Spinal cord (tissue), 10 donors: ENCODE data around the gene DNTTIP2. TPM values are rescaled to one million over a fixed set of nuclear protein-coding genes. Genes with fewer than 3 reads are reported as not detected.
A peak's percentile ranks its signal among the peaks of the same experiment; 100 is the strongest.
"Not testable (repeated sequence)": the region's sequence is repeated elsewhere in the genome, so short reads cannot be mapped to it uniquely, and the experiment has no call there.

ENCODE experiments used
- DNase-seq, 6 donors: peaks; one replicate each; pipeline versions ENCODE4 v3.0.0 to v3.0.0-alpha.2; 2013 to 2015; ENCODE audit warnings: low spot score in 6 of 6, low read depth in 4 of 6
- H3K27ac ChIP-seq: one replicate; pipeline ENCODE4 v1.5.1; 2013; ENCODE audit warnings: low read depth, low read length, control low read depth
- H3K27me3 ChIP-seq: one replicate; pipeline ENCODE4 v1.6.1; 2013; ENCODE audit warnings: low read length; ENCODE audit not compliant: control insufficient read depth, insufficient read depth
- H3K36me3 ChIP-seq: one replicate; pipeline ENCODE4 v1.6.1; 2013; ENCODE audit warnings: low read length; ENCODE audit not compliant: control insufficient read depth, insufficient read depth
- H3K4me1 ChIP-seq: one replicate; pipeline ENCODE4 v1.6.1; 2013; ENCODE audit warnings: low read length; ENCODE audit not compliant: control insufficient read depth, insufficient read depth
- H3K4me3 ChIP-seq: one replicate; pipeline ENCODE4 v1.5.1; 2013; ENCODE audit warnings: low read depth, low read length, control low read depth
- H3K9me3 ChIP-seq: one replicate; pipeline ENCODE4 v1.6.1; 2013; ENCODE audit warnings: low read length; ENCODE audit not compliant: control insufficient read depth, insufficient read depth
- WGBS: methylation state at CpG from one replicate; pipeline ENCODE4 v1.1.5; 2013; ENCODE audit warnings: missing lambda C conversion rate; ENCODE audit not compliant: insufficient coverage; 5-methylcytosine and 5-hydroxymethylcytosine counted together
- polyA plus RNA-seq, 2 donors: library from polyadenylated mRNA; unstranded; fragments of 120-200 nt; gene quantifications; one replicate each; pipeline ENCODE4 v1.2.1, GENCODE V29; 2013; ENCODE audit not compliant: insufficient read length in 2 of 2
- total RNA-seq, 2 donors: library from RNA; depleted of rRNA in 1 of 2; stranded (reverse); fragments of 120-200 nt in 1 of 2; fragments of >200 nt in 1 of 2; gene quantifications; one replicate each; pipeline versions ENCODE4 v1.2.3 to v1.2.4, GENCODE V29; 2013 to 2014
- donor health status: healthy.

The DNTTIP2 gene
- total and polyA plus RNA-seq, 4 donors = 40.6 to 48.1 (median 41.8) TPM

- DNase-seq, H3K36me3 ChIP-seq, H3K4me3 ChIP-seq, H3K27me3 ChIP-seq, H3K9me3 ChIP-seq, H3K27ac ChIP-seq, H3K4me1 ChIP-seq: not testable (repeated sequence)
- 78% methylated on average over 4 of the region's 9 CpGs for WGBS
These were observed 23.0 kb downstream of the DNTTIP2 start for GRCh38 chr1:93855983-93856382.

GRCh38 chr1:93853940-93854339, 25.1 kb downstream of the DNTTIP2 start:
- H3K27me3 ChIP-seq = no peaks in the 10 kb centered on the region
- no peak overlapping the region for H3K4me3 ChIP-seq
- no peaks in the 10 kb centered on the region for H3K4me1 ChIP-seq
- H3K36me3 ChIP-seq = no peaks in the 10 kb centered on the region
- peaks cover 1% of the 10 kb centered on the region for H3K9me3 ChIP-seq
- no peak for DNase-seq
- 100% methylated on average over 1 of the region's 3 CpGs for WGBS
- no peak overlapping the region for H3K27ac ChIP-seq

- Histone ChIP-seq H3K9me3 (peaks cover 1% of the 10 kb centered on the region), H3K4me3 (no peak overlapping the region), H3K36me3 (no peaks in the 10 kb centered on the region), H3K4me1 (peaks cover 7% of the 10 kb centered on the region), H3K27me3 (no peaks in the 10 kb centered on the region), H3K27ac (no peak overlapping the region)
- no CpG with 5 or more reads among the region's 1 CpG for WGBS
- no peak for DNase-seq
These were observed 27.1 kb downstream of the DNTTIP2 start for GRCh38 chr1:93851878-93852277.

- Histone ChIP-seq H3K4me3 (no peak overlapping the region), H3K27ac (no peak overlapping the region), H3K36me3 (no peaks in the 10 kb centered on the region), H3K4me1 (peaks cover 7% of the 10 kb centered on the region), H3K27me3 (no peaks in the 10 kb centered on the region), H3K9me3 (peaks cover 1% of the 10 kb centered on the region)
- DNase-seq = no peak
These were observed 27.7 kb downstream of the DNTTIP2 start for GRCh38 chr1:93851327-93851712.

- H3K4me3 ChIP-seq, H3K27me3 ChIP-seq, H3K9me3 ChIP-seq, H3K27ac ChIP-seq, H3K36me3 ChIP-seq: not testable (repeated sequence)
- 90% methylated on average over 1 of the region's 10 CpGs for WGBS
- H3K4me1 ChIP-seq = peaks cover 11% of the 10 kb centered on the region
- peak in 2 of 6 donors; percentile 55 to 67 for DNase-seq
These were observed 28.2 kb downstream of the DNTTIP2 start for GRCh38 chr1:93850687-93851326.

- H3K36me3 ChIP-seq = no peaks in the 10 kb centered on the region
- H3K27me3 ChIP-seq = no peaks in the 10 kb centered on the region
- no CpG with 5 or more reads among the region's 4 CpGs for WGBS
- peaks cover 16% of the 10 kb centered on the region for H3K4me1 ChIP-seq
- no peak for DNase-seq
- H3K27ac ChIP-seq = peak overlapping the region; percentile 99
- peak overlapping the region; percentile 93 for H3K4me3 ChIP-seq
- no peaks in the 10 kb centered on the region for H3K9me3 ChIP-seq
These were observed 30.6 kb downstream of the DNTTIP2 start for GRCh38 chr1:93848350-93848883.

GRCh38 chr1:93847811-93848288, 31.2 kb downstream of the DNTTIP2 start:
- H3K4me1 ChIP-seq = peaks cover 16% of the 10 kb centered on the region
- no peaks in the 10 kb centered on the region for H3K36me3 ChIP-seq
- H3K27ac ChIP-seq = peak overlapping the region; percentile 99
- no peaks in the 10 kb centered on the region for H3K27me3 ChIP-seq
- 0% methylated on average over 32 of the region's 36 CpGs for WGBS
- H3K9me3 ChIP-seq = no peaks in the 10 kb centered on the region
- H3K4me3 ChIP-seq = peak overlapping the region; percentile 93
- DNase-seq = peak; percentile 45 to 88 (median 54)

GRCh38 chr1:93846992-93847810, 31.8 kb downstream of the DNTTIP2 start:
- Histone ChIP-seq H3K27me3 (no peaks in the 10 kb centered on the region), H3K9me3 (no peaks in the 10 kb centered on the region), H3K4me1 (peaks cover 16% of the 10 kb centered on the region), H3K27ac (peak overlapping the region; percentile 99), H3K4me3 (peak overlapping the region; percentile 93), H3K36me3 (no peaks in the 10 kb centered on the region)
- WGBS = under 1% methylated on average over 84 of the region's 86 CpGs
- DNase-seq = peak; percentile 80 to 97 (median 90)

- Histone ChIP-seq H3K4me1 (peaks cover 16% of the 10 kb centered on the region), H3K27me3 (no peaks in the 10 kb centered on the region), H3K27ac (peak overlapping the region; percentile 99), H3K4me3 (peak overlapping the region; percentile 93), H3K36me3 (no peaks in the 10 kb centered on the region), H3K9me3 (no peaks in the 10 kb centered on the region)
- DNase-seq = peak; percentile 70 to 96 (median 82)
- WGBS = under 1% methylated on average over 94 of the region's 94 CpGs
These were observed 32.6 kb downstream of the DNTTIP2 start for GRCh38 chr1:93846206-93846991.
